ENCODE data around the gene MYOF.

- no peak for TF ChIP-seq EP300 (IDR thresholded peaks at IDR 0.05)
- TF ChIP-seq CTCF (IDR thresholded peaks at IDR 0.05) = no peak
- no peak for TF ChIP-seq POLR2A (IDR thresholded peaks at IDR 0.05)
These were observed 209.1 kb downstream of the MYOF start for GRCh38 chr10:93272884-93273675.
